Effector CD4-positive, alpha-beta T cell (primary cell): Measurements from ENCODE around the gene MROH2B.

ENCODE experiments used
- DNase-seq: peaks from one replicate; pipeline ENCODE4 v3.0.0-alpha.2; 2020

The MROH2B gene

GRCh38 chr5:41012318-41012717, 58.8 kb downstream of the MROH2B start:
- DNase-seq = no peak

GRCh38 chr5:41010572-41010971, 60.6 kb downstream of the MROH2B start:
- DNase-seq = no peak

GRCh38 chr5:41009232-41009631, 61.9 kb downstream of the MROH2B start:
- no peak for DNase-seq

- no peak for DNase-seq
Measured at GRCh38 chr5:41004931-41005330, 66.2 kb downstream of the MROH2B start.

- DNase-seq = no peak
Measured at GRCh38 chr5:41003670-41004376, 67.3 kb downstream of the MROH2B start.

- DNase-seq = no peak
Measured at GRCh38 chr5:40999966-41000365, 71.2 kb downstream of the MROH2B start.

GRCh38 chr5:40999142-40999541, 72.0 kb downstream of the MROH2B start:
- DNase-seq = no peak

GRCh38 chr5:40995801-40996586, 75.1 kb downstream of the MROH2B start:
- no peak for DNase-seq

GRCh38 chr5:40991981-40992559, 79.1 kb downstream of the MROH2B start:
- no peak for DNase-seq

GRCh38 chr5:40991168-40991980, 79.8 kb downstream of the MROH2B start:
- DNase-seq = no peak

- DNase-seq = no peak
Measured at GRCh38 chr5:40988746-40989510, 82.2 kb downstream of the MROH2B start.

- no peak for DNase-seq
Measured at GRCh38 chr5:40987349-40987748, 83.8 kb downstream of the MROH2B start.

GRCh38 chr5:40986666-40987065, 84.5 kb downstream of the MROH2B start:
- no peak for DNase-seq

- no peak for DNase-seq
Measured at GRCh38 chr5:40985501-40985900, 85.6 kb downstream of the MROH2B start.

GRCh38 chr5:40984884-40985283, 86.3 kb downstream of the MROH2B start:
- no peak for DNase-seq

- no peak for DNase-seq
Measured at GRCh38 chr5:40983781-40984180, 87.4 kb downstream of the MROH2B start.

- no peak for DNase-seq
Measured at GRCh38 chr5:40981420-40981819, 89.7 kb downstream of the MROH2B start.

- DNase-seq = no peak
Measured at GRCh38 chr5:40976836-40977235, 94.3 kb downstream of the MROH2B start.

- no peak for DNase-seq
Measured at GRCh38 chr5:40976041-40976440, 95.1 kb downstream of the MROH2B start.

GRCh38 chr5:40973364-40974004, 97.7 kb downstream of the MROH2B start:
- DNase-seq = no peak

- DNase-seq = no peak
Measured at GRCh38 chr5:40972434-40972833, 98.7 kb downstream of the MROH2B start.
